Jurkat, Clone E6-1 (cell line): ENCODE measurements around the gene THEM5.
A peak's percentile ranks its signal among the peaks of the same experiment; 100 is the strongest.

Source experiments
- DNase-seq: peaks from one replicate; pipeline ENCODE4 v3.0.0-alpha.2; 2011; ENCODE audit warnings: low read depth, low spot score
- H3K4me3 ChIP-seq: 2 replicates; pipeline ENCODE4 v1.5.1; 2011; ENCODE audit warnings: mild to moderate bottlenecking, low read length, control low read depth, moderate library complexity

The THEM5 gene

GRCh38 chr1:151846686-151847237 lies 6.8 kb downstream of the THEM5 start:
- DNase-seq = no peak
- no peak overlapping the region for H3K4me3 ChIP-seq

- DNase-seq = no peak
- H3K4me3 ChIP-seq = no peak overlapping the region
These were observed 7.4 kb downstream of the THEM5 start for GRCh38 chr1:151846062-151846568.

- DNase-seq = no peak
- no peak overlapping the region for H3K4me3 ChIP-seq
These were observed 10.1 kb downstream of the THEM5 start for GRCh38 chr1:151843398-151843797.

- DNase-seq = no peak
These were observed 12.4 kb downstream of the THEM5 start for GRCh38 chr1:151841141-151841540.

GRCh38 chr1:151840421-151840820 lies 13.1 kb downstream of the THEM5 start:
- peak overlapping the region; percentile 53; the same call in 1 of the 2 replicates for H3K4me3 ChIP-seq

More at GRCh38 chr1:151841141-151841540, 12.4 kb downstream of the THEM5 start:
- no peak overlapping the region for H3K4me3 ChIP-seq

GRCh38 chr1:151839457-151840403 lies 13.8 kb downstream of the THEM5 start, which contains the start of gene C2CD4D:
C2CD4D (minus strand) TSS chr1:151839820; CDS start chr1:151838989, 831 bp downstream.
- peak within 1 kb of the TSS; percentile 53 for H3K4me3 ChIP-seq
- DNase-seq = peak; percentile 84

More at GRCh38 chr1:151840421-151840820, 13.1 kb downstream of the THEM5 start:
- DNase-seq = no peak

GRCh38 chr1:151839082-151839412 lies 14.5 kb downstream of the THEM5 start:
- no peak for DNase-seq
- peak overlapping the region; percentile 53 for H3K4me3 ChIP-seq

- DNase-seq = no peak
These were observed 15.1 kb downstream of the THEM5 start for GRCh38 chr1:151838222-151839081.

GRCh38 chr1:151837884-151838221 lies 15.7 kb downstream of the THEM5 start:
- no peak overlapping the region for H3K4me3 ChIP-seq
- DNase-seq = no peak

More at GRCh38 chr1:151838222-151839081, 15.1 kb downstream of the THEM5 start:
- no peak overlapping the region for H3K4me3 ChIP-seq

GRCh38 chr1:151837197-151837596 lies 16.3 kb downstream of the THEM5 start:
- DNase-seq = no peak
- no peak overlapping the region for H3K4me3 ChIP-seq

GRCh38 chr1:151835596-151835995 lies 17.9 kb downstream of the THEM5 start:
- DNase-seq = no peak
- no peak overlapping the region for H3K4me3 ChIP-seq

- no peak overlapping the region for H3K4me3 ChIP-seq
- DNase-seq = no peak
These were observed 19.3 kb downstream of the THEM5 start for GRCh38 chr1:151834239-151834638.

GRCh38 chr1:151833172-151833900 lies 20.2 kb downstream of the THEM5 start:
- no peak overlapping the region for H3K4me3 ChIP-seq
- DNase-seq = no peak

GRCh38 chr1:151832318-151832980 lies 21.1 kb downstream of the THEM5 start:
- no peak overlapping the region for H3K4me3 ChIP-seq
- no peak for DNase-seq

GRCh38 chr1:151831605-151832004 lies 21.9 kb downstream of the THEM5 start, which contains the start of gene RORC:
RORC (minus strand) TSS chr1:151831802; CDS start chr1:151831764, 38 bp downstream.
- no peak within 1 kb of the TSS for H3K4me3 ChIP-seq
- DNase-seq = no peak

- no peak for DNase-seq
- no peak overlapping the region for H3K4me3 ChIP-seq
These were observed 22.3 kb downstream of the THEM5 start for GRCh38 chr1:151831256-151831591.

- DNase-seq = no peak
- peak overlapping the region; percentile 7; the same call in 1 of the 2 replicates for H3K4me3 ChIP-seq
These were observed 23.5 kb downstream of the THEM5 start for GRCh38 chr1:151830055-151830454.

- peak overlapping the region; percentile 34 for H3K4me3 ChIP-seq
- peak; percentile 64 for DNase-seq
These were observed 24.0 kb downstream of the THEM5 start for GRCh38 chr1:151829352-151830046.
